Erythroblast (primary cell): ENCODE data around the gene RNF152.

Experiments used
- DNase-seq, 2 experiments: peaks; one replicate each; lab custom pipeline; 2025; lab: John Stamatoyannopoulos, UW
- GATA1 ChIP-seq: IDR thresholded peaks from 2 replicates; pipeline ENCODE4 v1.6.1; 2011; ENCODE audit warnings: low read depth, mild to moderate bottlenecking, control low read depth, low read length, moderate library complexity
- POLR2A ChIP-seq: IDR thresholded peaks from 2 replicates; pipeline ENCODE4 v1.6.1; 2011; ENCODE audit warnings: mild to moderate bottlenecking, low read length

RNF152 gene

DNA sequence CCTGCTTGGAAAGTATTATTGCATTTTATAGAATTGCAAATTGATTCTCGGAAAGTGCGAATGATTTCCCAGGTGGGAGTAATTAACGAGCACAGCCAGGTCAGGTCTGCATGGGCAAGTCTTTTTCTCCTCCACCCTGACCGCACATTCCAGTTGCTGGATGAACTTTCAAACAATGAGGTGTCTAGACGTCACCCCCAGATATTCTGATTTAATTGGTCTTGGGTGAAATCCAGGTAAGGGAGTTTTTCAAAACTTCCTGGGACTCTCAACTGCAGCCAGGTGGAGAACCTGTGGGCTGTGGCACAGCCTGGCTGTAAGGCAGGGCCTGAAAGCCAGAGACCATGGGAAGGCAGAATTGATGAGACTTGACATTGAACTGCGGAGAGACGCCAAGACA lies 15.9 kb upstream of the RNF152 start:
- DNase-seq: no peak
- TF ChIP-seq GATA1 (no peak), POLR2A (no peak)

DNA sequence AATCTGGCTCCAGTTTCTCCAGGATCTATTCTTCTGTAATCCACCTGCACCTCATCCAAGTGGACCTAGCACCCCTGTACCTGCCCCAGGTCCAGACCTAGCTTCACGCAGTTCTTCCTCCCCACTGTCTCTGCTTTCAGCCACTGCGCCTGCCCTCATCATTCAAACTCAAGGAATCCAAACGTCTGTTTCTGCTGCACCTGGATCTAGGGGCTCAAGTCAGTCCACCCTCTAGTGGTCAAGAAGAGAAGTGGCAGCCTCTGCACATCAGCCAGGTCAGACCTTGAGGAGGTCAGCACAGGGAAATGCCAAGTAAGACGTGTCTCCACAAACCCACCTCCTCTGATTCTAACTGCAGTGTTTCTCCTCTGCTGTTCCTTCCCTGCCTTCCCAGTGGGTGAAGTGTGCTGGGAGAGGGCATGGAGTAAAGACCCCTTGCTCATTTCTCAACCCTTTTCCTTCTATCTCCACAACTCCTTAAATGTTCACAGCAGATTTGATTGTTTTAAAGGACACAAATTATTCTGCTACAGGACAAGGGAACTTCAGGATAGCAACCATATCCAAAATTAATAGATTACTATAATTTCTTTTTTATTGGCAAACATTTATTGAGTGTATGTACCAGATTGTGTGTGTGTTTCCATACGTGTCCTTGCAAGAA lies 8.6 kb upstream of the RNF152 start:
- peak; percentile 56 to 71 for DNase-seq

DNA sequence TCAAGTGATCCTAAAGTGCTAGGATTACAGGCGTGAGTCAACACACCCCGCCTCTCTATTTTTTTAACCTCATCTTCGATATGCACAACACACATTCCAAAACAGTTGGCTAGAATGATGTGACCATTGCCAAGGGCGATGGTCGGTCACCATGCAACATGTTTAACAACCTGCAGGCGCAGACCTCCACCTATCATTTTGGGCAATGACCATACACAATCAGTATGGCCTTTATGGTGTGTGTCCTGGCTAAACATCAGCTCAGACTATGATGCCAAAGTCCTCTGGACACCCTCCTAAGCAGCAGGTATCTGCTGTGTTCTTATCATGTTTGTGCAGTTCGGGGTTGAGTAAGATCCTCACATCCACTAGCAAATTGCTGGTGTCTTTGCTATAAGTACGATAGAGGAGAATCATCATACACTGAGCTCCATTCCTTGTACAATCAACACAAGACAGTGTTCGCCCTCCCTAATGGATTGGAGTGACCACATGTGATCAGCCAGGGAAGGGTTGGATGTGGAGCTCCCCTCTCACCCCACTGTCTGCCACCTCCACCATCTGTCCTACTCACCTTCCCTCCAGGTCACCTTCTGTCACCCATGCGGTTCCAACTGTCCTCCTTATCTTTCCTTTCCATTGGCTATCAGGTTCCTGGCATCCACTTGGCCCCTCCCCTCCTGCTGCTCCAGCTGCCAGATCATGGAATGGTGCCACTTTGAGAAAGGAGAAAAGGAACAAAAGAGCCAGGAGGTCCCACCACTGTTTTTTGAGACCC lies 7.9 kb upstream of the RNF152 start:
- TF ChIP-seq GATA1 (no peak), POLR2A (no peak)
- no peak for DNase-seq

More for the DNA sequence above, 8.6 kb upstream of the RNF152 start:
- no peak for TF ChIP-seq POLR2A
- no peak for TF ChIP-seq GATA1

DNA sequence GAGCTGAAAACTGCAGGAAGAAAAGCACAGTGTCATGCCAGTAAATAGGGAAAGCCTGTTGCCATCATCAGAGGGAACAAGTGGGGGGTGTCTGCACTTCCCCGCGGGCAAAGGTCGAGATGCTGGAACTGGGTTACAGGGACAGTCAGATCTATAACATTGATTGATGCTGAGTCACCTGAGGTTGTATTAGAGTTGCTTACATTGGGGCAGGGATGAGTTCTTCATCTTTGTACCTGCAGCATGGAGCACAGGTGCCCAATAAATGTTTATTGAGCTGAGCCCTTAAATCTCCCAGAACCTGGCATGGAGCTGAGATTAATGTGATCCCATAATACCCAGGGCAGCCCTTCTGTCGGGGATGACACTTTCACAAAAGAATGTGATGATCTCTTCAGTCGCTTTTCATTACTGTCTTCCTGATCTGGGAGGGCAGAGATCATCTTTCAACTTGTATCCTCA lies 5.9 kb upstream of the RNF152 start:
- DNase-seq: no peak
- no peak for TF ChIP-seq GATA1
- TF ChIP-seq POLR2A: no peak

DNA sequence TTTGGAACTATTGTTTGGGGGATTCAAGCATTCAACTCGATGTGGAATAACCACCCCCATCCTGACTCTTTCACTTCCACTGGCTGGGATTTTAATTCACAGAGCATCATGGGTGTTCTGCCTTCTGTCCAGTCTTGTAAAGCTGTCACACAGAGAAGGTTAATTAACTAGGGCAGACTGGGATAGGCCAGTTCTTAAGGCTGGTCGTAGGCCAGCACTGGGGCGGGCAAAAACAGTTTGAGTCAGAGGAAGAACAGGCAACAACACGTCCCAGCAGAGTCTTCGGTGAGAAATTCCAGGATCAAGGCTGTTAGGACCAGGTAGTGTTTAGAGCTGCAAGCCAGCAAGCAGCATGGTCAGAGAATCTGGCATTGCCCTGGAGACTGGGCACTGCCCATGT lies 4.0 kb upstream of the RNF152 start:
- no peak for TF ChIP-seq POLR2A
- TF ChIP-seq GATA1: no peak
- no peak for DNase-seq

DNA sequence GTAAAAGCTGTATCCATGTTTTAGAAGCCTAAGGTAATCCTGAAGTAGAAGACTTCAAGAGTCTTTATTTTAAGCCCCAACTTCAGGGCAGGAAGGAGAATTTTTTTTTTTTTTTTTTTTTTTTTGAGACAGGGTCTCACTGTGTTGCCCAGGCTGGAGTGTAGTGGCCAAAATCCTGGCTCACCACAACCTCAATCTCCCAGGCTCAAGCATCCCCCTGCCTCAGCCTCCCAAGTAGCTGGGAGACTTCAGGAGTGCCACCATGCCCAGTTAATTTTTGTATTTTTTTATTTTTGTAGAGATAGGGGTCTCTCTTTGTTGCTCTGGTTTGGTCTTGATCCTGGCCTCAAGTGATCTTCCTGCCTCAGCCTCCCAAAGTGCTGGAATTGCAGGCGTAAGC lies 3.3 kb upstream of the RNF152 start:
- TF ChIP-seq GATA1 (no peak), POLR2A (no peak)
- no peak for DNase-seq

DNA sequence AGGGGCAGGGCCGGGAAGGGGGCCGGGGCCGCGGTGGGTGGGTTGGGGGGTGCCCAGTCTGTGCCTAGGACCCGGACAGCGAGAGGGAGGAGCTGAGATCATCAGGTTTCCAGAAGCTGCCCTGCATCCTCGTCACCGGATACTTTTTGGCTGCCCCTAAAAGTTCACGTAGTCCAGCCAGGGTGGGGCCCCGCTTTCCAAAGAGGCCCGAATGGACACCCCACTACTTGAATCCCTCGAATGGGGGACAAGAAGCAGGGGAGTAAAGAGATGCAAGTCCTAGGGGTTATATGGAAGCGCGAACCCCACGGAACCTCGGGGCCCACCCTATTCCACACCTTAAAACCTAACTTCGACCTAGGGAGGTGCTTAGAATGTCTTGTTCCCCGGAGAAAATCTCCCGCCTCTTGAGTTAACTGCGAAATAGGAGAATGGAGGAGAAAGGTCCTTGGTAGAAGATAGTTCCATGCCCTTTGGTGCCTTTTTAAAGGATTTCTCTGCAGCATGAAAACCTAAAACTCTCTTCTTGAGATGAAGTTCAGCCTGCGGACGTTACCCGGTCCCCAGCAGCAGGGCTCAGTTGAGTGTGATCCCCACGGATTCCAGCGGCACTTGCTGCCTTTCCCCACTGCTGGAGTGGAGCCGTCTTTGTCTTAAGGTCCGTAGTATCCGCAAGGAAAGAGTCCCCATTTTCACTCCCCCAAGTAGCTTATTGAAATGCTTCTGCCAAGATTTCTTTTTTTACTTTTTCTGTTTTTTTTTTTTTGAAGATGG lies 2.1 kb upstream of the RNF152 start:
- no peak for DNase-seq
- TF ChIP-seq GATA1 (no peak), POLR2A (no peak)

DNA sequence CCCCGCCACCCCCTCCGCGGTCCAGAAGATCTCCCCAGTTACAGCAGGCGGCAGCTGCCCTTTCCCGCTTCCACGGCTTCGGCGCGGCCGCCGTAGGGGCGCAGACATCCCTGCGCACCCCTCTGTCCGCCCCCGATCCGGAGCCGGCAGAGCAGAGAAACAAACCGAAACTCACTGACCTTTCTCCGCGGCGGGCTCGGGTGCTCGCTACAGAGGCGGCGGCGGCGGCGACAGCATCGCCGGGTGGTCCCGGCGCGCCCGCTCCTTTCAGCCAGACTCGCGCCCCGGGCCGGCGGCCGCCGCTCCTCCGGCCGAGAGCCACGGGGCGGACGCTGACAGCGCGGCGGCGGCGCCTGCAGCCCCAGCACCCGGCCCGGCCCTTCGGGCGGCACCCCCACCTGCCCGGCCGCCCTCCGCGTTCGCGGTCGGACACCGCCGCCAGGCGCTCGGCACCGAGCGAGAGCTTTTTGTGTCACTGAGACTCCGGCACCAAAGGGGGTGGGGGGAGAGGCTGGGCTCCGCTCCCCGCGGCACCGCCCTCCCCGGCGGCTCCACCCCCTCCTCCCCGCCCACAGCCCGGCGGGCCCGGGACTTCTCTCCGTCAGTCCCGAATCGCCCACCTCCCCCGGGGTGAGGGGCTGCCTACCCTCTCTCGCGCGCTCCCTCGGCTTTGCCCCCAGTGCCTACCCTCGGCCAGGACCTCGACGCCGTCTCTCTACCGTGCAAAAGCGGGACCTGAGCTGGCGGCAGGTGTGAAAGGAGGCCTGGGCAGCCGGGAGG lies 1.4 kb upstream of the RNF152 start:
- DNase-seq: peak; percentile 74 to 81
- TF ChIP-seq POLR2A: no peak
- TF ChIP-seq GATA1: no peak

DNA sequence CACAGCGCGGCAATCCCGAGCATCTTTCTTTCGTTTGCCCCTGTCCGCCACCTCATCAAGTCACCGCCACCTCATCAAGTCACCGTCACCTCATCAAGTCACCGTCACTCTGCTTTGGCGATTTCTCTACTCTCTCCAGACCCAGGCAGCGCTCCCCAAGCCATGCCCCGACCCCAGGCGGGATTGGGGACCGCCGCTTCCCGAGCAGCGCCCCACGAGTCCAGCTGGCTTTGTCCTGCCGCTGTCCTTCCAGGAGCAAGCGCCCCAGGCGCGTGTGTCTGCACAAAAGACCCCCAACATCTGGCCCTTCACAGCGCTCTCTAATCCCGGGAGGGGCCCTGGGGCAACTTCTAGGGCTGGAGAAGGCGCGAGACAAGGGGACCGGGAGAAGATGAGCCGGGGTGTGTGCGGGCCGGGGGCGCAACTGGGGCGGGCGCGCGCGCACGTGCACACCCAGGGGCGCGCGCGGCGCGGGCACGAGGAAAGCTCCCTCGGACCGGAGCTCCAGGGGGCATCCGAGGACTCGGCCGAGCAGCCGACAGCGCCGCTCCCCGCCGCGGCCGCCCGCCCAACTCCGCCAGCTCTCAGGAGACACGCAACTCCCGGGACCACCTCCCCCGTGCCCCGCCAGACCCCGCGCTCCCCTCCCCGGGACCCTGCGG lies 633 bp upstream of the RNF152 start:
- no peak for TF ChIP-seq POLR2A
- TF ChIP-seq GATA1: no peak

DNA sequence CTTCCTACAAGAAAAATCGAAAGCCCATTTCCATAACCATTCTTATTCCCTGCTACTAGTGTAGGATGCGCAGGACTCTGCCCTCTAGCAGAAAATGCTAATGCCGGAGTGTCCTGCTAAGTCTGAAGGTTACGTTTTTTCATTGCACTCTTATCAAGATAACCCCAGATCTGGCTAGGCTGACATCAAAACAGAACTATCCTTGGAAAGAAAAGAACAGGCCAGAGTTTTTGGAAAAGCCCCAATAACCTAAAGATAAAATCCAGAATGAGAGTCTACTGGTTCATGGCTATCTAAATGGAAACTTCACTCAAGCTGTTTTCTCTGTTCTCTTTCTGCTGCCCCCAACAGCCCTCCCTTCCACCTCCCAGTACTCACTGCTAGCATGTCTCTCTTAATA lies 913 bp downstream of the RNF152 start:
- TF ChIP-seq GATA1: no peak
- TF ChIP-seq POLR2A: no peak
- DNase-seq: no peak

More for the DNA sequence above, 633 bp upstream of the RNF152 start:
- DNase-seq: peak; percentile 38 to 41

DNA sequence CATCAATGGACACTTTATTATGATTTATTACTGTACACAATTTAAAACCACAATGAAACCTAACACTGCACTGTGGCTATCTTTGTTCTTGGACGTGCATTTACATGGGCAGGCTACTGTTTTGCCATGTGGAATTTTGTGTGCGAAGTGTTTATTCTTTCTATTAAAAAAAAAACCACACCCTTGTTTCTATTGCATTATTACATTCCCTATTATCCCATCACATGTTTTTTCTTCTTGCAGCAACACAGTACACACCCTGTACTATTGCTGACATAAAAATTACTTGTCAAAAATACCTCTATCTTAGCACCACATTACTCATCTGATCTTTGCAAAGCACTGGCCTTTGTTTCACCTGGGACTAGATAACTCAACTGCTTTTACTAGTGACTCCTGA lies 1.5 kb downstream of the RNF152 start:
- DNase-seq: no peak
- TF ChIP-seq POLR2A (no peak), GATA1 (no peak)

DNA sequence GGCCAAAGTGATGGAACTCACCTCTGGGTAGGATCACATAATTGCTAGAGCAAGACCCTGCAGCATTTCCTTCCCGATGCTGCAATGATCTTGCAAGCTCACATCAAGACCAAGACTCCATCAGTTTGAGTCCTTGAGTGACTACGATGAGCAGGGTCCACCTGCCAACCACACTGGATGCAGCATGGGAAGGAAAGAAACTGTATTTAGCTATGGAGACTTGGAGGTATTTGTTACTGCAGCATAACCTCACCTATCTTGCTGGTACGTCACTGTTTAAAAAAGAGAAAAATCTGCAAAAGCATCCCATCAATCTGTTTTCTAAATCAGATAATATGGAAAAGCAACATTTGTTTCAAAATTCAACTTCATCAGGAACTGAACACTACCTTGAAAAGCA lies 2.5 kb downstream of the RNF152 start:
- TF ChIP-seq POLR2A (no peak), GATA1 (no peak)
- no peak for DNase-seq

DNA sequence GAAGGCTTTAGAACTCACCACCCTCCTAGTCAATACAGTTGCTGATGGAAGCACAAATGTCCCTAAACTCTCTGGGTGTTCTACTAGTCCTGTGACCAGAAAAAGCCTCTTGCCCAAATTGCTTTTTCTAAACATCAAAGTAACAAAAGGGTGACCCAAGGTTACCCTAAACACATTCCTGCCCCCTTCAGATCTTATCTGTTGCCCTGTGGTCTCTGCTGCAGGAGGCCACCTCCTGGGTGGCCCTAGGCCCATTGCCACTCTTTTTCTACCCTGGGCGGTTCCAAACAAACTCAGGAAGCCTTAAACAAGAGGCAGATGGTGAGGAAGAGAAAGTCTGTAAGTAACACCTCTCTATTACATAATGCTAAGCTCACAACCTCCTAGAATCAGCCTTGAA lies 3.3 kb downstream of the RNF152 start:
- TF ChIP-seq GATA1: no peak
- DNase-seq: no peak

DNA sequence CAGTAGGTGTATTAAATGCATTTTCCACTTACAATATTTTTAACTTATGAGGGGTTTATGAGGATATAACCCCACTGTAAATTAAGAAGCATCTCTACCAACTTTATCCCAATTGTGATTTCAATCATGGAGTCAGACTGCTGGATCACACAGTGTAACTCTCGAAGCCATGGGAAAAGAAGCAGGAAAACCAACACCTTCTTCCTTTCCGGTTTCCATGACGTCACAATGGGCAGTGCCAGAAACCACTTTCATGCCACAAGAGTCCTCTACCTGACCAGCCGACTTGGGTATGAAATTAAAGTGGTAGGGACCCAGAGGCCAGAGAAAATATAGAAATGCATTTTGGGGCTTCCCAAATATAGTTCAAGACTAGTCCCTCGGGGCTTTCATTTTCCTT lies 4.2 kb downstream of the RNF152 start:
- no peak for TF ChIP-seq POLR2A
- TF ChIP-seq GATA1: no peak
- DNase-seq: no peak
